ENCODE measurements around the gene DGKA. TPM values are rescaled to one million over a fixed set of nuclear protein-coding genes. Genes with fewer than 3 reads are reported as not detected.

Gene DGKA
- polyA plus RNA-seq (2011; rRNA removed), result 53.0 and 56.2 TPM in 2 replicates
- polyA minus RNA-seq (2011; rRNA and poly(A)+ RNA removed), result 44.6 and 47.5 TPM in 2 replicates

DNA sequence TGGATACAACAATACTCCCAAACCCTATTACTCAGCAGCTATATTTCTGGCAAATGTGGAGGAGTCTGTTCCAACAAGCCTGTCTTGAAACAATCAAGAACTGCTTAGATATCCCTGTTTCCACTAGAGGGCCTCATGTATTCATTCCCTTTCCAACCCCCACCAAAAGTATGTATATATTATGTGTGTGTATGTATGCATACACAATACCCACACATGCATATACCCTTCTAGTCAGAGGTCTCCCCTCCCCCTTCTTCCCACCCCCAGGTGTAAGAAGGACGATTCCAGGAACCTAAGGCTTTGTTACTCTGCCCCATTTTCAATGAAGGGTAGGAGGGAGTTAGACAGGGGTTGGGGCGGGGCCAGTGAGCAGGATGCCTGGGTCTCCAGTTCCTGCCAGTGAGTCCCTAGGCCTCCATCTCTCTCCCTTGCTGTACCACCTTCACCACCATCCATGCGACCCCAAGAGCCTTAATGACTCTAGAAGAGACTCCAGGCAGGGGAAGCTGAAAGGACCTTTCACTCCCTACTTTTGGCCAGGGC lies at the start of gene DGKA:
DGKA (plus strand) TSS at position 392 of the 546 bp plus-strand sequence. CDS start 5,342 bp downstream, outside the sequence.
- POLR2A ChIA-PET, result interaction anchor here (0.6 kb wide), 1 partner anchor 57 kb away, joined by 3 read pairs; no protein-coding TSS in a partner anchor
- Histone ChIP-seq H3K4me3 (ENCODE audit: low read depth, low read length) (peak within 1 kb of the TSS; percentile 79), H3K36me3 (ENCODE audit: control insufficient read depth, insufficient read depth, low read length) (no peaks in the 10 kb centered on the region), H3K27me3 (ENCODE audit: control insufficient read depth, insufficient read depth, low read length) (no peaks in the 10 kb centered on the region)
- CTCF ChIA-PET, result interaction anchor here (0.6 to 8.5 kb wide), 15 partner anchors 9 to 1125 kb away, joined by 3 to 86 read pairs (median 3); partner anchors contain the start of genes DNAJC14 and GDF11
- TF ChIP-seq, protein P1, sequence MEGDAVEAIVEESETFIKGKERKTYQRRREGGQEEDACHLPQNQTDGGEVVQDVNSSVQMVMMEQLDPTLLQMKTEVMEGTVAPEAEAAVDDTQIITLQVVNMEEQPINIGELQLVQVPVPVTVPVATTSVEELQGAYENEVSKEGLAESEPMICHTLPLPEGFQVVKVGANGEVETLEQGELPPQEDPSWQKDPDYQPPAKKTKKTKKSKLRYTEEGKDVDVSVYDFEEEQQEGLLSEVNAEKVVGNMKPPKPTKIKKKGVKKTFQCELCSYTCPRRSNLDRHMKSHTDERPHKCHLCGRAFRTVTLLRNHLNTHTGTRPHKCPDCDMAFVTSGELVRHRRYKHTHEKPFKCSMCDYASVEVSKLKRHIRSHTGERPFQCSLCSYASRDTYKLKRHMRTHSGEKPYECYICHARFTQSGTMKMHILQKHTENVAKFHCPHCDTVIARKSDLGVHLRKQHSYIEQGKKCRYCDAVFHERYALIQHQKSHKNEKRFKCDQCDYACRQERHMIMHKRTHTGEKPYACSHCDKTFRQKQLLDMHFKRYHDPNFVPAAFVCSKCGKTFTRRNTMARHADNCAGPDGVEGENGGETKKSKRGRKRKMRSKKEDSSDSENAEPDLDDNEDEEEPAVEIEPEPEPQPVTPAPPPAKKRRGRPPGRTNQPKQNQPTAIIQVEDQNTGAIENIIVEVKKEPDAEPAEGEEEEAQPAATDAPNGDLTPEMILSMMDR (IDR thresholded peaks at IDR 0.05; ENCODE audit: insufficient read depth, low read depth, low read length), result peak; percentile 72
- DNase-seq (ENCODE audit: low read depth), result no peak

- TF ChIP-seq, protein P1 (IDR thresholded peaks at IDR 0.05; ENCODE audit: insufficient read depth, low read depth, low read length), result no peak
- Histone ChIP-seq H3K36me3 (ENCODE audit: control insufficient read depth, insufficient read depth, low read length) (no peaks in the 10 kb centered on the region), H3K4me3 (ENCODE audit: low read depth, low read length) (no peak overlapping the region), H3K27me3 (ENCODE audit: control insufficient read depth, insufficient read depth, low read length) (no peaks in the 10 kb centered on the region)
- ChIA-PET CTCF (no interaction called here), POLR2A (interaction anchor here (0.6 to 0.7 kb wide), 2 partner anchors 38 to 55 kb away, joined by 3 to 4 read pairs; no protein-coding TSS in a partner anchor)
- DNase-seq (ENCODE audit: low read depth), result no peak
Observed at GRCh38 chr12:55885113-55885512, 45.8 kb upstream of the DGKA start.

GRCh38 chr12:55891310-55891709 lies 39.7 kb upstream of the DGKA start:
- no peak overlapping the region for H3K4me3 ChIP-seq (ENCODE audit: low read depth, low read length)
- TF ChIP-seq, protein P1 (IDR thresholded peaks at IDR 0.05; ENCODE audit: insufficient read depth, low read depth, low read length), result no peak
- H3K36me3 ChIP-seq (ENCODE audit: control insufficient read depth, insufficient read depth, low read length), result no peaks in the 10 kb centered on the region
- DNase-seq (ENCODE audit: low read depth), result no peak
- ChIA-PET POLR2A (no interaction called here), CTCF (no interaction called here)
- no peaks in the 10 kb centered on the region for H3K27me3 ChIP-seq (ENCODE audit: control insufficient read depth, insufficient read depth, low read length)

DNA sequence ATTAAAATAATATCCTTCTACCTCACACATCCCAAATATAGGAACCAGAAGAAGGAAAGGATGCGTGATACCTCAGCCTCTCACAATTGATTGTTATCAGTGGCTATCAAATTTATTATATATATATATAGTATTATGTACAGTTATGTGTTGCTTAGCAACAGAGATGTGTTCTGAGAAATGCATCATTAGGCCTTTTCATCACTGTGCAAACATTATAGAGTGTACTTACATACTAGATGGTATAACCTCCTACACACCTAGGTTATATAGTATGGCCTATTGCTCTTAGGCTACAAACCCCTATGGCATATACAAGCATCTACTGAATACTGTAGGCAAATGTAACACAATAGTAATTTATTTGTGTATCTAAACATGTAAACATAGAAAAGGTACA lies 37.2 kb upstream of the DGKA start:
- POLR2A ChIA-PET, result no interaction called here
- no peak for DNase-seq (ENCODE audit: low read depth)
- Histone ChIP-seq H3K36me3 (ENCODE audit: control insufficient read depth, insufficient read depth, low read length) (no peaks in the 10 kb centered on the region), H3K27me3 (ENCODE audit: control insufficient read depth, insufficient read depth, low read length) (no peaks in the 10 kb centered on the region), H3K4me3 (ENCODE audit: low read depth, low read length) (no peak overlapping the region)
- TF ChIP-seq, protein P1 (IDR thresholded peaks at IDR 0.05; ENCODE audit: insufficient read depth, low read depth, low read length), result no peak
- CTCF ChIA-PET, result interaction anchor here (0.7 to 1.4 kb wide), 2 partner anchors 32 to 63 kb away, joined by 3 read pairs; no protein-coding TSS in a partner anchor

GRCh38 chr12:55899082-55899481 lies 31.9 kb upstream of the DGKA start:
- CTCF ChIA-PET, result no interaction called here

More at GRCh38 chr12:55899082-55899481, 31.9 kb upstream of the DGKA start:
- TF ChIP-seq, protein P1 (IDR thresholded peaks at IDR 0.05; ENCODE audit: insufficient read depth, low read depth, low read length), result no peak
- peaks cover 8% of the 10 kb centered on the region for H3K36me3 ChIP-seq (ENCODE audit: control insufficient read depth, insufficient read depth, low read length)
- H3K4me3 ChIP-seq (ENCODE audit: low read depth, low read length), result no peak overlapping the region
- POLR2A ChIA-PET, result no interaction called here
- H3K27me3 ChIP-seq (ENCODE audit: control insufficient read depth, insufficient read depth, low read length), result no peaks in the 10 kb centered on the region
- DNase-seq (ENCODE audit: low read depth), result no peak

All from BJ (cell line).